AG04450 (cell line): ENCODE data around the gene TPTE2. TPM values are rescaled to one million over a fixed set of nuclear protein-coding genes. Genes with fewer than 3 reads are reported as not detected.

Experiments used
- CTCF ChIA-PET: fragments of 300-600, 350-600 bp; formaldehyde crosslinking; extraction: SDS; loops from one replicate; lab custom pipeline; 2022; ENCODE audit warnings: antibody characterized with exemption, inconsistent platforms; lab: Charles Lee
- POLR2A ChIA-PET: fragments of 350-600 bp; formaldehyde crosslinking; extraction: SDS; loops from one replicate; lab custom pipeline; 2021; ENCODE audit warnings: antibody characterized with exemption, inconsistent platforms; lab: Yijun Ruan, JAX
- DNase-seq: peaks from one replicate; pipeline ENCODE4 v3.0.0-alpha.2; 2011; ENCODE audit warnings: low read depth, low spot score
- H3K27ac ChIP-seq: one replicate; pipeline ENCODE4 v1.5.1; 2012; ENCODE audit warnings: low read depth, low read length, control low read depth
- H3K27me3 ChIP-seq: one replicate; pipeline ENCODE4 v1.6.0; 2012; ENCODE audit warnings: low read length; ENCODE audit not compliant: control insufficient read depth, insufficient read depth
- H3K4me3 ChIP-seq: 2 replicates; pipeline ENCODE4 v1.5.1; 2011; ENCODE audit warnings: mild to moderate bottlenecking, low read depth, low read length, control low read depth
- H3K9me3 ChIP-seq: 2 replicates; pipeline ENCODE4 v1.5.1; 2012; ENCODE audit warnings: low read length; ENCODE audit not compliant: control insufficient read depth, insufficient read depth
- polyA plus RNA-seq: library from polyadenylated mRNA; depleted of rRNA; stranded (reverse); fragments of >200 nt; gene quantifications from 2 replicates; pipeline ENCODE4 v1.2.3, GENCODE V29; 2011; rRNA removed
- TF ChIP-seq, protein P1 (sequence below): IDR thresholded peaks from 2 replicates; pipeline ENCODE4 v1.5.1; 2011; ENCODE audit warnings: low read depth, low read length, control low read depth, inconsistent platforms

Gene TPTE2
- polyA plus RNA-seq, 1 experiment, result not detected

- no peak for DNase-seq
- H3K4me3 ChIP-seq, result no peak overlapping the region
- H3K9me3 ChIP-seq, result peaks cover 30% of the 10 kb centered on the region
- no peaks in the 10 kb centered on the region for H3K27me3 ChIP-seq
- H3K27ac ChIP-seq, result no peak overlapping the region
- TF ChIP-seq, protein P1, sequence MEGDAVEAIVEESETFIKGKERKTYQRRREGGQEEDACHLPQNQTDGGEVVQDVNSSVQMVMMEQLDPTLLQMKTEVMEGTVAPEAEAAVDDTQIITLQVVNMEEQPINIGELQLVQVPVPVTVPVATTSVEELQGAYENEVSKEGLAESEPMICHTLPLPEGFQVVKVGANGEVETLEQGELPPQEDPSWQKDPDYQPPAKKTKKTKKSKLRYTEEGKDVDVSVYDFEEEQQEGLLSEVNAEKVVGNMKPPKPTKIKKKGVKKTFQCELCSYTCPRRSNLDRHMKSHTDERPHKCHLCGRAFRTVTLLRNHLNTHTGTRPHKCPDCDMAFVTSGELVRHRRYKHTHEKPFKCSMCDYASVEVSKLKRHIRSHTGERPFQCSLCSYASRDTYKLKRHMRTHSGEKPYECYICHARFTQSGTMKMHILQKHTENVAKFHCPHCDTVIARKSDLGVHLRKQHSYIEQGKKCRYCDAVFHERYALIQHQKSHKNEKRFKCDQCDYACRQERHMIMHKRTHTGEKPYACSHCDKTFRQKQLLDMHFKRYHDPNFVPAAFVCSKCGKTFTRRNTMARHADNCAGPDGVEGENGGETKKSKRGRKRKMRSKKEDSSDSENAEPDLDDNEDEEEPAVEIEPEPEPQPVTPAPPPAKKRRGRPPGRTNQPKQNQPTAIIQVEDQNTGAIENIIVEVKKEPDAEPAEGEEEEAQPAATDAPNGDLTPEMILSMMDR, result no peak
- ChIA-PET POLR2A (no interaction called here), CTCF (no interaction called here)
These were observed 179.2 kb downstream of the TPTE2 start for GRCh38 chr13:19382111-19382510.

Other genes starting within 250 kb of the TPTE2 start
- 19.7 and 24.8 TPM in 2 replicates for gene MPHOSPH8, start 72.1 kb upstream of the TPTE2 start, polyA plus RNA-seq
- 35.6 and 42.9 TPM in 2 replicates for gene PSPC1, start 221.4 kb upstream of the TPTE2 start, polyA plus RNA-seq